ENCODE results near the gene BST1. TPM values are rescaled to one million over a fixed set of nuclear protein-coding genes. Genes with fewer than 3 reads are reported as not detected.

BST1 gene
- total and polyA plus RNA-seq, 2 of the 8 experiments (the other 6 are each of a cell fraction or from before 2014, with no cell fraction given): 0.52 to 0.54 TPM

DNA sequence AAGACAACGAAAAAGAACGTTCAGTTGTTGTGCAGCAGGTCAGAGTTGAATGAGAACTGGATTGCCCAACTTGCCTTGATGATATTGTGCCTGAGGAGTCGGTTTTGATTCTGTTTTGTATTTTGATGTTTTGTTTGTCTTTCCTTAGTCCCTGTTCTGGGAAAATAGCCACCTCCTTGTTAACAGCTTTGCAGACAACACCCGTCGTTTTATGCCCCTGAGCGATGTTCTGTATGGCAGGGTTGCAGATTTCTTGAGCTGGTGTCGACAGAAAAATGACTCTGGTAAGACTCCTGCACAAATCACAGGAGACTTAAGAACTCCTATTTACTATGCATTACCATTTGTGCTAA is 4.5 kb downstream of the BST1 start:
- Histone ChIP-seq H2BK20ac (ENCODE audit: low read length) (no peak overlapping the region), H2BK12ac (ENCODE audit: low read depth, low read length) (no peak overlapping the region), H4K20me1 (replicated peaks in 1 of 2; ENCODE audit: control insufficient read depth in 1 of 2, insufficient read depth in 2 of 2, low read length in 2 of 2) (no peaks in the 10 kb centered on the region), H2BK15ac (ENCODE audit: low read length) (no peak overlapping the region), H3K9ac (replicated peaks in 1 of 4; ENCODE audit: extremely low read depth in 1 of 4, low read depth in 3 of 4, low read length in 3 of 4) (no peak overlapping the region), H3K4ac (replicated peaks; ENCODE audit: insufficient read length, low read depth, low read length) (no peak overlapping the region), H3K79me1 (ENCODE audit: low read depth, low read length) (no peaks in the 10 kb centered on the region), H3K4me2 (ENCODE audit: insufficient read depth in 1 of 2, low read depth in 2 of 2, low read length in 2 of 2) (no peak overlapping the region), H3K9me3 (ENCODE audit: insufficient read depth in 2 of 2, low read depth in 1 of 2, low read length in 1 of 2) (no peaks in the 10 kb centered on the region), H3K23me2 (ENCODE audit: low read depth, low read length) (peaks cover 5% of the 10 kb centered on the region; the same call in 1 of the 2 replicates), H3K36me3 (ENCODE audit: control insufficient read depth in 2 of 4, insufficient read depth in 4 of 4, low read length in 3 of 4) (no peaks in the 10 kb centered on the region), H2BK5ac (ENCODE audit: low read depth, low read length) (no peak overlapping the region), H2AK5ac (ENCODE audit: low read depth, low read length) (no peak overlapping the region), H3K4me1 (replicated peaks in 1 of 4; ENCODE audit: control insufficient read depth in 3 of 4, insufficient read depth in 4 of 4, low read length in 3 of 4) (peaks cover 0 to 3% (median 0%) of the 10 kb centered on the region in 4 experiments; a peak in 1 of 7 replicates), H3K4me3 (ENCODE audit: extremely low read depth in 1 of 4, insufficient read depth in 2 of 4, low read depth in 3 of 4, low read length in 4 of 4) (no peak overlapping the region), H4K5ac (ENCODE audit: insufficient read length, low read depth, low read length) (no peak overlapping the region), H2AFZ (ENCODE audit: low read length) (no peak overlapping the region), H3K27ac (ENCODE audit: low read depth, low read length) (no peak overlapping the region), H3K23ac (ENCODE audit: insufficient read length) (no peak overlapping the region), H2BK120ac (replicated peaks; ENCODE audit: low read depth, low read length) (no peak overlapping the region), H3K14ac (ENCODE audit: insufficient read length) (no peak overlapping the region), H3K56ac (replicated peaks; ENCODE audit: insufficient read length, low read depth, low read length) (no peak overlapping the region), H4K8ac (ENCODE audit: extremely low read depth, insufficient read depth, low read length) (no peak overlapping the region), H3K79me2 (ENCODE audit: control insufficient read depth in 1 of 2, insufficient read depth in 2 of 2, low read length in 2 of 2) (no peaks in the 10 kb centered on the region), H3K18ac (ENCODE audit: extremely low read depth, low read length) (no peak overlapping the region), H4K91ac (replicated peaks; ENCODE audit: insufficient read length, low read length) (no peak overlapping the region), H3K27me3 (replicated peaks in 1 of 4; ENCODE audit: control insufficient read depth in 3 of 4, extremely low read depth in 1 of 4, insufficient read depth in 3 of 4, low read length in 3 of 4) (no peaks in the 10 kb centered on the region; a peak in 1 of 7 replicates)
- 87% methylated on average over 7 of the region's 7 CpGs; no CpG with 5 or more reads in 1 of the 2 experiments for WGBS, 2 experiments (ENCODE audit: extremely low coverage in 1 of 2, insufficient coverage in 1 of 2, insufficient read length in 1 of 2, insufficient replicate concordance in 2 of 2, low coverage in 1 of 2, low lambda C conversion rate in 2 of 2, missing lambda C conversion rate in 1 of 2)
- FAIRE-seq (no peak), DNase-seq (ENCODE audit: low read depth in 1 of 2, low spot score in 2 of 2) (no peak)
- ChIA-PET CTCF (ENCODE audit: partially characterized antibody) (interaction anchor here (0.7 kb wide), 1 partner anchor 12 kb away, joined by 3 read pairs; no protein-coding TSS in a partner anchor), POLR2A (ENCODE audit: partially characterized antibody) (interaction anchor here (1.5 kb wide), 1 partner anchor 53 kb away, joined by 3 read pairs; no protein-coding TSS in a partner anchor)
- TF ChIP-seq BCL11A (IDR thresholded peaks at IDR 0.05; ENCODE audit: low read depth in 2 of 2, low read length in 2 of 2) (no peak), TAF1 (IDR thresholded peaks at IDR 0.05; ENCODE audit: low read depth, low read length) (no peak), TAF7 (optimal IDR thresholded peaks at IDR 0.05; ENCODE audit: borderline replicate concordance, low read depth, low read length) (no peak), KDM1A (IDR thresholded peaks at IDR 0.05; ENCODE audit: borderline replicate concordance, low read length) (no peak), HDAC2 (IDR thresholded peaks at IDR 0.05; ENCODE audit: borderline replicate concordance in 1 of 2, low read depth in 2 of 2, low read length in 2 of 2) (no peak), GTF2F1 (IDR thresholded peaks at IDR 0.05; ENCODE audit: borderline replicate concordance, low read depth, low read length) (no peak), BRCA1 (IDR thresholded peaks at IDR 0.05; ENCODE audit: low read depth, low read length) (no peak), CHD2 (IDR thresholded peaks at IDR 0.05; ENCODE audit: low read length) (no peak), TEAD4 (IDR thresholded peaks at IDR 0.05; ENCODE audit: low read depth, low read length) (no peak), RFX5 (IDR thresholded peaks at IDR 0.05; ENCODE audit: borderline replicate concordance, low read depth, low read length) (no peak), HDAC6 (IDR thresholded peaks at IDR 0.05; ENCODE audit: low read depth, low read length) (no peak), CREB1 (IDR thresholded peaks at IDR 0.05) (no peak)
- TF ChIP-seq, protein P1, sequence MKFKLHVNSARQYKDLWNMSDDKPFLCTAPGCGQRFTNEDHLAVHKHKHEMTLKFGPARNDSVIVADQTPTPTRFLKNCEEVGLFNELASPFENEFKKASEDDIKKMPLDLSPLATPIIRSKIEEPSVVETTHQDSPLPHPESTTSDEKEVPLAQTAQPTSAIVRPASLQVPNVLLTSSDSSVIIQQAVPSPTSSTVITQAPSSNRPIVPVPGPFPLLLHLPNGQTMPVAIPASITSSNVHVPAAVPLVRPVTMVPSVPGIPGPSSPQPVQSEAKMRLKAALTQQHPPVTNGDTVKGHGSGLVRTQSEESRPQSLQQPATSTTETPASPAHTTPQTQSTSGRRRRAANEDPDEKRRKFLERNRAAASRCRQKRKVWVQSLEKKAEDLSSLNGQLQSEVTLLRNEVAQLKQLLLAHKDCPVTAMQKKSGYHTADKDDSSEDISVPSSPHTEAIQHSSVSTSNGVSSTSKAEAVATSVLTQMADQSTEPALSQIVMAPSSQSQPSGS (IDR thresholded peaks at IDR 0.05; ENCODE audit: low read length): no peak
